ENCODE data around the gene FAM169A.
"Not testable (repeated sequence)": the region's sequence is repeated elsewhere in the genome, so short reads cannot be mapped to it uniquely, and the experiment has no call there.

DNA sequence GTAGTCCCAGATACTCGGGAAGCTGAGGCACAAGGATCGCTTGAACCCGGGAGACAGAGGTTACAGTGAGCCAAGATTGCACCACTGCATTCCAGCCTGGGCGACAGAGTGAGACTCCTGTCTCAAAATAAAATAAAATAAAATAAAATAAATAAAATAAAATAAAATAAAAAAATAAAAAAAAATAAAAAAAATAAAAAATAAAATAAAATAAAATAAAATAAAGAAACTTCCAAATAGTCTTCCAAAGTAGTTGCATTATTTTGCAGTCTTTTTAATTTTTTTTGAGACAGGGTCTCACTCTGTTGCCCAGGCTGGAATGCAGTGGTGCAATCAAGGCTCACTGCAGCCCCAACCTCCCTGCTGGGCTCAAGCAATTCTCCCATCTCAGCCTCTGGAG is 117.4 kb downstream of the FAM169A start:
- not testable (repeated sequence) for TF ChIP-seq EP300, CTCF (IDR thresholded peaks at IDR 0.05)

Data from ovary (tissue), 3 donors.